BJ (cell line): ENCODE measurements around the gene POM121C. TPM values are rescaled to one million over a fixed set of nuclear protein-coding genes. Genes with fewer than 3 reads are reported as not detected.
"Not testable (repeated sequence)": the region's sequence is repeated elsewhere in the genome, so short reads cannot be mapped to it uniquely, and the experiment has no call there.

Experiments
- CTCF ChIA-PET: fragments of 350-600 bp; formaldehyde crosslinking; extraction: SDS; loops from one replicate; lab custom pipeline; 2021; ENCODE audit warnings: antibody characterized with exemption, inconsistent platforms; lab: Yijun Ruan, JAX
- POLR2A ChIA-PET: fragments of 300-600 bp; sonication (Branson Sonifier 250); formaldehyde crosslinking; extraction: SDS; loops from one replicate; lab custom pipeline; 2021; ENCODE audit warnings: antibody characterized with exemption; lab: Charles Lee
- DNase-seq: peaks from one replicate; pipeline ENCODE4 v3.0.0-alpha.2; 2011; ENCODE audit warnings: low read depth
- H3K27me3 ChIP-seq: 2 replicates; pipeline ENCODE4 v1.6.0; 2011; ENCODE audit warnings: low read length; ENCODE audit not compliant: control insufficient read depth, insufficient read depth
- H3K36me3 ChIP-seq: 2 replicates; pipeline ENCODE4 v1.5.1; 2011; ENCODE audit warnings: low read length; ENCODE audit not compliant: control insufficient read depth, insufficient read depth
- H3K4me3 ChIP-seq: 2 replicates; pipeline ENCODE4 v1.5.1; 2011; ENCODE audit warnings: low read depth, mild to moderate bottlenecking, control low read depth, low read length
- CTCF ChIP-seq: IDR thresholded peaks from 2 replicates; pipeline ENCODE4 v1.5.1; 2011; ENCODE audit warnings: low read depth, mild to moderate bottlenecking, control low read depth, inconsistent platforms, low read length, moderate library complexity; ENCODE audit not compliant: insufficient read depth
- polyA minus RNA-seq: library from RNA; depleted of rRNA, polyadenylated mRNA; stranded (reverse); fragments of >200 nt; gene quantifications from 2 replicates; pipeline ENCODE4 v1.2.3, GENCODE V29; 2011; rRNA and poly(A)+ RNA removed
- polyA plus RNA-seq: library from polyadenylated mRNA; depleted of rRNA; stranded (reverse); fragments of >200 nt; gene quantifications from 2 replicates; pipeline ENCODE4 v1.2.3, GENCODE V29; 2011; rRNA removed

POM121C gene
- polyA plus RNA-seq (7.4 and 7.9 TPM in 2 replicates), polyA minus RNA-seq (14.0 and 15.5 TPM in 2 replicates)

- CTCF ChIA-PET, result not testable (repeated sequence)
Observed at GRCh38 chr7:75485979-75486643, at the start of gene POM121C. Gene POM121C, minus strand, starts transcription at chr7:75486299. Its CDS starts 44,803 bp downstream, at chr7:75441496.

GRCh38 chr7:75534727-75535307 is 48.7 kb upstream of the POM121C start:
- no peak overlapping the region for H3K4me3 ChIP-seq
- peak; percentile 51 for DNase-seq
- ChIA-PET POLR2A (interaction anchor here (0.6 kb wide), 1 partner anchor 14 kb away, joined by 5 read pairs; no protein-coding TSS in a partner anchor), CTCF (interaction anchor here (1.1 to 1.3 kb wide), 3 partner anchors 11 to 137 kb away, joined by 3 to 4 read pairs (median 3); no protein-coding TSS in a partner anchor)
- H3K27me3 ChIP-seq, result peaks cover 7% of the 10 kb centered on the region
- TF ChIP-seq CTCF, result no peak
- H3K36me3 ChIP-seq, result peaks cover 3% of the 10 kb centered on the region; the same call in 1 of the 2 replicates

More at GRCh38 chr7:75485979-75486643, at the start of gene POM121C:
- peak; percentile 54 for DNase-seq
- peak within 1 kb of the TSS; percentile 77 for H3K4me3 ChIP-seq
- H3K36me3 ChIP-seq, H3K27me3 ChIP-seq, POLR2A ChIA-PET: not testable (repeated sequence)

DNA sequence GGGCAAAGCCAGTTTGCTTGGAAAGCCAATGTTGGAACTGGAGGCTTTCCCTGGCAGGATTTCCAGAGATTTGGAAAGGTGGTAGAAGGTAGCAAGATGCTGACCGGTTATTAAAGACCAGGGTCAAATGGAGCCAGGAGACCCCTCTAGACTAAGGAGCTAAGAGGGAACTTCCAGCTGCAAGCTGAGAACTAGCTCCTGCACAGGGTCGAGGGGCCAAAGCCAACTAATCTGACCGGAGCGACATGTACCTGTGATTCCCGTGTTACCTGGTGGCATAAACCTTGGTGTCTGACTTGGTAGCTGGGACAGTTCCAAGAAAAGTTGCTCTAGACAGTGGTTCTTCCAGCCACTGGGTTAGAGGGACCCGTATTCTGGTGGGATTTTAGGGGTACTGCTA is 47.8 kb upstream of the POM121C start:
- Histone ChIP-seq H3K4me3 (no peak overlapping the region), H3K27me3 (peaks cover 7% of the 10 kb centered on the region), H3K36me3 (peaks cover 1% of the 10 kb centered on the region; the same call in 1 of the 2 replicates)
- TF ChIP-seq CTCF, result no peak
- ChIA-PET CTCF (interaction anchor here (1.3 kb wide), 2 partner anchors 12 to 138 kb away, joined by 3 read pairs; no protein-coding TSS in a partner anchor), POLR2A (no interaction called here)
- no peak for DNase-seq

GRCh38 chr7:75532639-75533038 is 46.5 kb upstream of the POM121C start:
- no peak for DNase-seq
- ChIA-PET CTCF (no interaction called here), POLR2A (no interaction called here)
- Histone ChIP-seq H3K36me3 (peaks cover 1% of the 10 kb centered on the region; the same call in 1 of the 2 replicates), H3K27me3 (peaks cover 7% of the 10 kb centered on the region), H3K4me3 (no peak overlapping the region)
- no peak for TF ChIP-seq CTCF

DNA sequence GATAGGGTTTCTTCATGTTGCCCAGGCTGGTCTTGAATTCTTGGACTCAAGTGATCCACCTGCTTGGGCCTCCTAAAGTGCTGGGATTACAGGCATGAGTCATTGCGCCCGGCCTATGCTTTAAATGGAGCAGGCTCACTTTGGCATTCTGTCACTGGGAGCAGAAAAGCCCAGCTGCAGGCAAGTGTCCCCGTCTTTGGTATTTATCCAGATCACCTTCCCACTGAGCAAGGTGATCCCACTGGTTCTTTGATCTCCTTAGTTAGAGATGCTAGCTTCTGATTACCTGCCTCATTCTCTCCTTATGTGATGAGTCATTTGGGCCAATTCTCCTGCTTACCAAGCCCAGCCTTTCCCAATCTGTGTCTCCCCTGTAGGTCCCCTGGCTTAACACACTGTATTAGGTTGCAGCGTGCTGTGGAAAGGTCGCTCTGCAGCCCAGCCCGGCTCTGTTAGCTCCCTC is 45.3 kb upstream of the POM121C start:
- Histone ChIP-seq H3K36me3 (no peaks in the 10 kb centered on the region), H3K27me3 (peaks cover under 1% of the 10 kb centered on the region; the same call in 1 of the 2 replicates), H3K4me3 (no peak overlapping the region)
- no peak for TF ChIP-seq CTCF
- DNase-seq, result no peak
- CTCF ChIA-PET, result interaction anchor here (0.6 to 0.8 kb wide), 2 partner anchors 32 to 231 kb away, joined by 3 read pairs; no protein-coding TSS in a partner anchor
- POLR2A ChIA-PET, result no interaction called here

DNA sequence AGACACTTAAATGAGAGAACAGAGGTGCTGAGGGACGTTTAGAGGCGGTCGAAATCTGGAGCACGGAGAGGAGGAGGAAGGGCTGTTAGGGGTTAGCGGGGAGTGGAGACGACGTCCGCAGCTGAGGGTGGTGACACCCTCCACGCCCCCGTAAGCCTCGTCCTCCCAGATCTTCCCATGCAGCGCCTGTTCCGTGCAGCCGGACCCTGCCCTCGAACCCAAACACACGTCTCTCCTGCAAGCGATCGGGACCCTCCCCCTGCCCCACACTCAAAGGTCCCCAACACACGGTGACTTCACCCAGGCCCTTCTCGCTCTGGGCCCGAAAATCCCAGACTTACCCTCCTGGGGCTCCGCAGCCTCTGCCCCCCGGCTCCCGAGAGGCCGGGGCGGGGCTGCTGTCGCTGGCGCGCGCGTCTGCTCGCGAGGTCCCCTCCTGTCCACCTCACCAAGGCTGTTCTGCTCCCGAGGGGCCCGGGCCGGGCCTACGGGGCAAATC is 41.2 kb upstream of the POM121C start:
- DNase-seq, H3K27me3 ChIP-seq, H3K36me3 ChIP-seq, POLR2A ChIA-PET: not testable (repeated sequence)
- CTCF ChIA-PET, result interaction anchor here (0.8 kb wide), 1 partner anchor 142 kb away, joined by 3 read pairs; no protein-coding TSS in a partner anchor
- peak overlapping the region; percentile 73 for H3K4me3 ChIP-seq

- POLR2A ChIA-PET, H3K4me3 ChIP-seq, DNase-seq, CTCF ChIA-PET, H3K27me3 ChIP-seq, H3K36me3 ChIP-seq: not testable (repeated sequence)
Observed at GRCh38 chr7:75521727-75522126, 35.6 kb upstream of the POM121C start.

- DNase-seq, POLR2A ChIA-PET, CTCF ChIA-PET, H3K4me3 ChIP-seq, H3K27me3 ChIP-seq, H3K36me3 ChIP-seq: not testable (repeated sequence)
Observed at GRCh38 chr7:75518842-75519241, 32.7 kb upstream of the POM121C start.
